Fibroblast of pulmonary artery (primary cell): ENCODE results near the gene GSTP1.

Experiments used
- DNase-seq: peaks from one replicate; pipeline ENCODE4 v3.0.0-alpha.2; 2010; ENCODE audit warnings: low read depth
- H3K4me3 ChIP-seq: replicated peaks from 2 replicates; pipeline ENCODE4 v1.5.1; 2011; ENCODE audit warnings: low read depth, mild to moderate bottlenecking, control low read depth, low read length, moderate library complexity
- TF ChIP-seq, protein P1 (sequence below): IDR thresholded peaks from 2 replicates; pipeline ENCODE4 v1.5.1; 2011; ENCODE audit warnings: mild to moderate bottlenecking, control low read depth, low read length, inconsistent platforms; ENCODE audit errors: missing control alignments

GSTP1 gene

GRCh38 chr11:67634366-67635230 is 51.0 kb downstream of the GSTP1 start:
- no peak overlapping the region for H3K4me3 ChIP-seq
- TF ChIP-seq, protein P1, sequence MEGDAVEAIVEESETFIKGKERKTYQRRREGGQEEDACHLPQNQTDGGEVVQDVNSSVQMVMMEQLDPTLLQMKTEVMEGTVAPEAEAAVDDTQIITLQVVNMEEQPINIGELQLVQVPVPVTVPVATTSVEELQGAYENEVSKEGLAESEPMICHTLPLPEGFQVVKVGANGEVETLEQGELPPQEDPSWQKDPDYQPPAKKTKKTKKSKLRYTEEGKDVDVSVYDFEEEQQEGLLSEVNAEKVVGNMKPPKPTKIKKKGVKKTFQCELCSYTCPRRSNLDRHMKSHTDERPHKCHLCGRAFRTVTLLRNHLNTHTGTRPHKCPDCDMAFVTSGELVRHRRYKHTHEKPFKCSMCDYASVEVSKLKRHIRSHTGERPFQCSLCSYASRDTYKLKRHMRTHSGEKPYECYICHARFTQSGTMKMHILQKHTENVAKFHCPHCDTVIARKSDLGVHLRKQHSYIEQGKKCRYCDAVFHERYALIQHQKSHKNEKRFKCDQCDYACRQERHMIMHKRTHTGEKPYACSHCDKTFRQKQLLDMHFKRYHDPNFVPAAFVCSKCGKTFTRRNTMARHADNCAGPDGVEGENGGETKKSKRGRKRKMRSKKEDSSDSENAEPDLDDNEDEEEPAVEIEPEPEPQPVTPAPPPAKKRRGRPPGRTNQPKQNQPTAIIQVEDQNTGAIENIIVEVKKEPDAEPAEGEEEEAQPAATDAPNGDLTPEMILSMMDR = no peak
- no peak for DNase-seq

DNA sequence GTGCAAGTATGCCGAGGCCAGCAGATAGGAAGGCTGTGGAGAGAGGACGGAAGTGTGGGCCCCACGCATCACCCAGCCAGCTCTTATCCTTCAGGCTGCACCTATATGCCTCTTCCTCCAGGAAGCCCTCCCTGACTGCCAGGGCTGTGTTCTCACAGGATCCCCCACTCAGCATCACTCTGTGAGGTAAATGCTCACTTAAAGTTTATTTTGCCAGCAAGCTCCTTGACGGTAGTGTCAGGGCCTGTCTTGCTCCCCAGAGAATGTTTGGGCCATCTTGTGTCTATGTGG is 51.6 kb downstream of the GSTP1 start:
- H3K4me3 ChIP-seq = no peak overlapping the region
- DNase-seq = no peak
- TF ChIP-seq, protein P1 = no peak
